K562 (cell line): Measurements from ENCODE around the gene ADRA2B. TPM values are rescaled to one million over a fixed set of nuclear protein-coding genes. Genes with fewer than 3 reads are reported as not detected.

Experiments
- ATAC-seq: fragments of 200-7000 bp; cut with Tn5 transposase; 3 replicates; pipeline ENCODE4 v1.9.1; 2020; ENCODE audit warnings: moderate library complexity
- BruUV-seq: library from RNA; stranded (reverse); fragments of 400-500 nt; replicated peaks from 2 replicates; lab custom pipeline; 2021; lab: Mats Ljungman, UMichigan
- CTCF ChIA-PET: fragments of 300-600 bp; formaldehyde crosslinking; extraction: SDS; loops from one replicate; lab custom pipeline; 2021; ENCODE audit warnings: low intra/inter-chr PET ratio; lab: Yijun Ruan, JAX
- POLR2A ChIA-PET: fragments of 300-600, 350-650 bp; sonication (Branson Sonifier 250); formaldehyde crosslinking; extraction: SDS; loops from one replicate; lab custom pipeline; 2021; ENCODE audit warnings: antibody characterized with exemption, inconsistent platforms; lab: Yijun Ruan, JAX
- DNase-seq, 4 experiments: peaks; one replicate each; pipeline versions ENCODE4 v3.0.0 to v3.0.0-alpha.2; 2011 to 2018; ENCODE audit warnings: low spot score in 3 of 4, mixed read lengths in 3 of 4; ENCODE audit errors: extremely low read depth in 1 of 4
- FAIRE-seq: peaks from 2 replicates; lab custom pipeline; 2011; peaks lifted over from hg19 to GRCh38; lab: Jason Lieb, UNC
- H2AFZ ChIP-seq: 2 replicates; pipeline ENCODE4 v1.6.0; 2011; ENCODE audit warnings: low read depth, low read length, control low read depth, inconsistent platforms
- H3K27ac ChIP-seq: fragments of 200-600 bp; 3 replicates; pipeline ENCODE4 v1.8.0; 2011; ENCODE audit warnings: low read depth, mild to moderate bottlenecking, control low read depth, inconsistent platforms, low read length, moderate library complexity, mixed read lengths; ENCODE audit errors: extremely low read depth
- H3K27me3 ChIP-seq, 2 experiments: fragments of 300-600 bp in 1 of 2; 2 replicates in 1 of 2; 3 replicates in 1 of 2; pipeline versions ENCODE4 v1.6.0 to v1.8.0; 2011; ENCODE audit warnings: inconsistent platforms in 2 of 2, low read length in 2 of 2, mild to moderate bottlenecking in 1 of 2, mixed read lengths in 1 of 2, moderate library complexity in 1 of 2; ENCODE audit not compliant: control insufficient read depth in 2 of 2, insufficient read depth in 2 of 2
- H3K36me3 ChIP-seq: fragments of 300-600 bp; 3 replicates; pipeline ENCODE4 v1.8.0; 2011; ENCODE audit warnings: mild to moderate bottlenecking, low read length, inconsistent platforms; ENCODE audit not compliant: control insufficient read depth, insufficient read depth
- H3K4me1 ChIP-seq, 2 experiments: fragments of 200-600 bp in 1 of 2; replicated peaks in 1 of 2; 2 replicates in 1 of 2; 3 replicates in 1 of 2; pipeline versions ENCODE4 v1.5.1 to v1.8.0; 2011; ENCODE audit warnings: inconsistent platforms in 2 of 2, low read length in 2 of 2, mild to moderate bottlenecking in 1 of 2, mixed read lengths in 1 of 2, moderate library complexity in 1 of 2; ENCODE audit not compliant: control insufficient read depth in 2 of 2, insufficient read depth in 2 of 2
- H3K4me2 ChIP-seq: 2 replicates; pipeline ENCODE4 v1.6.1; 2011; ENCODE audit warnings: low read length, control low read depth, inconsistent platforms, mixed read lengths; ENCODE audit not compliant: insufficient read depth
- H3K4me3 ChIP-seq: fragments of 200-600 bp; sonication (generic), shearing (Covaris generic); 2 replicates; pipeline ENCODE4 v1.5.1; 2016; ENCODE audit warnings: control low read depth, inconsistent platforms
- H3K79me2 ChIP-seq: fragments of 200-600 bp; 3 replicates; pipeline ENCODE4 v1.8.0; 2011; ENCODE audit warnings: low read length, inconsistent platforms; ENCODE audit not compliant: control insufficient read depth, insufficient read depth
- H3K9ac ChIP-seq, 2 experiments: 2 replicates each; pipeline versions ENCODE4 v1.6.0 to v1.6.1; 2011; ENCODE audit warnings: low read depth in 2 of 2, low read length in 2 of 2, control low read depth in 1 of 2, inconsistent platforms in 1 of 2, mild to moderate bottlenecking in 1 of 2, mixed read lengths in 1 of 2; ENCODE audit not compliant: insufficient read depth in 1 of 2
- H3K9me1 ChIP-seq: one replicate; pipeline ENCODE4 v1.6.0; 2011; ENCODE audit warnings: inconsistent platforms, mild to moderate bottlenecking, low read length, moderate library complexity; ENCODE audit not compliant: control insufficient read depth, insufficient read depth
- H3K9me3 ChIP-seq: replicated peaks from 2 replicates; pipeline ENCODE4 v1.5.1; 2011; ENCODE audit warnings: low read depth, low read length, inconsistent platforms; ENCODE audit not compliant: control insufficient read depth, insufficient read depth
- H4K20me1 ChIP-seq: replicated peaks from 2 replicates; pipeline ENCODE4 v1.6.1; 2011; ENCODE audit warnings: low read length, inconsistent platforms, mixed read lengths; ENCODE audit not compliant: control insufficient read depth, insufficient read depth
- CBFA2T3 ChIP-seq: fragments of 450-650 bp; IDR thresholded peaks from 2 replicates; pipeline ENCODE4 v1.6.1; 2017
- CREB5 ChIP-seq: fragments of 250-450 bp; sonication (Bioruptor Pico); IDR thresholded peaks from 2 replicates; pipeline ENCODE4 v1.5.0; 2020; ENCODE audit warnings: mild to moderate bottlenecking
- E2F4 ChIP-seq: sonication (generic); formaldehyde crosslinking; IDR thresholded peaks from 2 replicates; pipeline ENCODE4 v1.8.0; 2022; ENCODE audit warnings: mild to moderate bottlenecking, low read depth, missing genetic modification reagents
- HDAC1 ChIP-seq, 2 experiments: fragments of 450-650 bp; IDR thresholded peaks; 2 replicates each; pipeline ENCODE4 v1.6.1; 2016 to 2017; ENCODE audit warnings: inconsistent platforms in 1 of 2, mild to moderate bottlenecking in 1 of 2, moderate library complexity in 1 of 2
- MAX ChIP-seq: sonication (generic); formaldehyde crosslinking; IDR thresholded peaks from 2 replicates; pipeline ENCODE4 v1.9.0; 2022; ENCODE audit warnings: mild to moderate bottlenecking, missing genetic modification reagents
- MED1 ChIP-seq: sonication (generic); formaldehyde crosslinking; IDR thresholded peaks from 2 replicates; pipeline ENCODE4 v1.8.1; 2023; ENCODE audit warnings: missing genetic modification reagents, borderline replicate concordance
- MTA3 ChIP-seq: fragments of 450-650 bp; formaldehyde crosslinking; IDR thresholded peaks from 2 replicates; pipeline ENCODE4 v1.6.1; 2017; ENCODE audit warnings: mild to moderate bottlenecking, borderline replicate concordance
- NFATC3 ChIP-seq: fragments of 450-650 bp; IDR thresholded peaks from 2 replicates; pipeline ENCODE4 v1.6.1; 2017; ENCODE audit warnings: mild to moderate bottlenecking
- PPARD ChIP-seq: fragments of 250-450 bp; sonication (Bioruptor Pico); IDR thresholded peaks from 2 replicates; pipeline ENCODE4 v1.8.0; 2022; ENCODE audit warnings: inconsistent platforms, mild to moderate bottlenecking, moderate library complexity
- RBM34 ChIP-seq: fragments of 200-400 bp; formaldehyde crosslinking; IDR thresholded peaks from 2 replicates; pipeline ENCODE4 v1.6.1; 2018; ENCODE audit warnings: low read length, borderline replicate concordance; ENCODE audit not compliant: insufficient read depth
- SMARCB1 ChIP-seq: IDR thresholded peaks from 2 replicates; pipeline ENCODE4 v1.6.1; 2011; ENCODE audit warnings: improper control_type of control experiment, low read depth; ENCODE audit not compliant: insufficient read length
- ZNF280A ChIP-seq: fragments of 450-650 bp; IDR thresholded peaks from 2 replicates; pipeline ENCODE4 v1.6.1; 2018; ENCODE audit warnings: mild to moderate bottlenecking, low read depth; ENCODE audit not compliant: partially characterized antibody
- ZNF282 ChIP-seq: sonication (generic); formaldehyde crosslinking; IDR thresholded peaks from 2 replicates; pipeline ENCODE4 v1.8.1; 2023; ENCODE audit warnings: missing genetic modification reagents
- ZNF639 ChIP-seq, 2 experiments: fragments of 200-800 bp in 1 of 2; sonication (Bioruptor generic) in 1 of 2; sonication (generic) in 1 of 2; formaldehyde crosslinking in 1 of 2; IDR thresholded peaks in 1 of 2; conservative IDR thresholded peaks in 1 of 2; 2 replicates each; pipeline versions ENCODE4 v1.5.0 to v1.6.1; 2016 to 2020; ENCODE audit warnings: missing compliant biosample characterization in 1 of 2, missing genetic modification characterization in 1 of 2, missing genetic modification reagents in 1 of 2
- ZNF76 ChIP-seq: fragments of 250-450 bp; sonication (Bioruptor Pico); IDR thresholded peaks from 2 replicates; pipeline ENCODE4 v1.4.0; 2020; ENCODE audit warnings: mild to moderate bottlenecking, moderate library complexity, borderline replicate concordance
- WGBS: fragments of 100-300 bp; shearing (Covaris generic); methylation state at CpG from one replicate; pipeline ENCODE4 v1.1.6; 2016; ENCODE audit warnings: low coverage, mixed read lengths; ENCODE audit not compliant: insufficient coverage; ENCODE audit errors: missing lambda C conversion rate; 5-methylcytosine and 5-hydroxymethylcytosine counted together
- in situ Hi-C: fragments of 300-500 bp; cut with MboI; formaldehyde crosslinking; loops from 4 replicates; pipeline ENCODE4 v1.15.0; 2018; ENCODE audit warnings: inconsistent platforms, mixed read lengths
- intact Hi-C: fragments of 100-400 bp; cut with micrococcal nuclease; formaldehyde crosslinking; loops from 2 replicates; pipeline ENCODE4 v1.14.2; 2022
- polyA plus RNA-seq, 8 experiments: library from polyadenylated mRNA; depleted of rRNA in 4 of 8; stranded (reverse) in 5 of 8; unstranded in 3 of 8; fragments of >200 nt; fragmentation: Nextera tagmentation in 2 of 8; fragmentation: Illumina TruSeq in 1 of 8; extraction: Ambion mirVana in 2 of 8; extraction: Trizol in 1 of 8; gene quantifications; 2 replicates each; pipeline versions ENCODE4 v1.2.1 to v1.2.3, GENCODE V29; 2011 to 2014; ENCODE audit warnings: inconsistent platforms in 1 of 8, missing spikeins in 1 of 8
- total RNA-seq, 7 experiments: library from RNA; depleted of rRNA in 6 of 7; stranded (reverse); fragments of >200 nt in 6 of 7; fragmentation: Illumina TruSeq in 2 of 7; extraction: Trizol in 2 of 7; gene quantifications; 2 replicates each; pipeline versions ENCODE4 v1.2.1 to v1.2.3, GENCODE V29; 2011 to 2021; ENCODE audit warnings: low replicate concordance in 1 of 7

The ADRA2B gene
- total and polyA plus RNA-seq, 9 of the 15 experiments (the other 6 are each of a cell fraction or from before 2014, with no cell fraction given) = not detected

GRCh38 chr2:96083064-96083939 lies 33.1 kb downstream of the ADRA2B start:
- intact Hi-C loops = no loop called here
- Histone ChIP-seq H3K27ac (no peak overlapping the region), H3K36me3 (no peaks in the 10 kb centered on the region), H3K27me3 (peaks cover 5 to 37% of the 10 kb centered on the region in 2 experiments; a peak in 4 of 5 replicates), H3K4me3 (no peak overlapping the region), H3K9ac (no peak overlapping the region; a peak in 1 of 4 replicates), H2AFZ (no peak overlapping the region), H3K79me2 (no peaks in the 10 kb centered on the region), H3K9me3 (no peaks in the 10 kb centered on the region), H3K4me1 (no peaks in the 10 kb centered on the region; a peak in 1 of 5 replicates), H3K4me2 (no peak overlapping the region), H3K9me1 (no peaks in the 10 kb centered on the region), H4K20me1 (no peaks in the 10 kb centered on the region)
- ChIA-PET POLR2A (interaction anchor here (0.7 kb wide), 1 partner anchor 11 kb away, joined by 3 read pairs; no protein-coding TSS in a partner anchor), CTCF (no interaction called here)
- DNase-seq = no peak
- no peak for FAIRE-seq
- WGBS = 4% methylated on average over 9 of the region's 9 CpGs
- no TSS peak for BruUV-seq
- in situ Hi-C loops = loop anchor here (25.0 kb wide), 1 partner anchor 296 kb away; no protein-coding TSS in a partner anchor
- no peak; the same call in 2 of the 3 replicates for ATAC-seq
- TF ChIP-seq ZNF280A (no peak), SMARCB1 (no peak), RBM34 (no peak), NFATC3 (no peak), MTA3 (no peak), MED1 (CRISPR knock-in tag) (no peak), E2F4 (CRISPR knock-in tag) (no peak), HDAC1 (IDR thresholded peaks at IDR 0.05) (no peak), ZNF76 (CRISPR knock-in tag) (no peak), CBFA2T3 (no peak), ZNF282 (CRISPR knock-in tag) (no peak), PPARD (no peak), ZNF639 (CRISPR knock-in tag; conservative IDR thresholded peaks at IDR 0.05 in 1 of 2, IDR thresholded peaks at IDR 0.05 in 1 of 2) (no peak), CREB5 (CRISPR knock-in tag) (no peak), MAX (CRISPR knock-in tag) (no peak)
